Measurements from ENCODE around the gene VWDE. TPM values are rescaled to one million over a fixed set of nuclear protein-coding genes. Genes with fewer than 3 reads are reported as not detected.
A peak's percentile ranks its signal among the peaks of the same experiment; 100 is the strongest.

Gene VWDE
- total and polyA plus RNA-seq, 2 of the 13 experiments (the other 11 are each of a cell fraction or from before 2014, with no cell fraction given), result 0.12 to 0.27 TPM

GRCh38 chr7:12322284-12322902 is 81.3 kb downstream of the VWDE start:
- no peak for ATAC-seq
- ChIA-PET CTCF (ENCODE audit: low intra/inter-chr PET ratio, low total read pairs) (interaction anchor here (1.1 to 2.6 kb wide), 2 partner anchors 78 to 254 kb away, joined by 3 to 42 read pairs; no protein-coding TSS in a partner anchor), POLR2A (no interaction called here)
- in situ Hi-C loops (cut with HindIII; ENCODE audit: extremely low pct_ligation_motif_present, low pct_unique_long_range_greater_than_20kb) (loop anchor here (5.0 kb wide), 1 partner anchor 255 kb away; no protein-coding TSS in a partner anchor), intact Hi-C loops (cut with micrococcal nuclease; ENCODE audit: unreplicated experiment) (loop anchor here (1.0 to 5.0 kb wide), 4 partner anchors 78 to 895 kb away; no protein-coding TSS in a partner anchor)
- WGBS (ENCODE audit: low lambda C conversion rate), result 16% methylated on average over 5 of the region's 5 CpGs
- FAIRE-seq, result no peak
- Histone ChIP-seq H2AFZ (ENCODE audit: low read length) (no peak overlapping the region), H3K27me3 (ENCODE audit: control insufficient read depth in 1 of 2, insufficient read depth in 2 of 2, low read length in 2 of 2) (no peaks in the 10 kb centered on the region), H3K27ac (ENCODE audit: extremely low read length, insufficient read depth, low read length) (no peak overlapping the region), H3K4me2 (ENCODE audit: low read depth, low read length) (no peak overlapping the region), H3K36me3 (replicated peaks in 1 of 2; ENCODE audit: control insufficient read depth in 1 of 2, insufficient read depth in 2 of 2, low read length in 2 of 2) (no peaks in the 10 kb centered on the region), H3K9ac (ENCODE audit: insufficient read depth, low read depth, low read length) (no peak overlapping the region), H3K4me3 (replicated peaks in 1 of 3; ENCODE audit: insufficient read depth in 1 of 3, low read depth in 2 of 3, low read length in 3 of 3) (no peak overlapping the region), H3K79me2 (ENCODE audit: insufficient read depth, low read length) (no peaks in the 10 kb centered on the region), H3K9me3 (ENCODE audit: low read length) (no peaks in the 10 kb centered on the region), H3K4me1 (ENCODE audit: insufficient read depth, low read length) (no peaks in the 10 kb centered on the region), H4K20me1 (ENCODE audit: insufficient read depth, low read length) (no peaks in the 10 kb centered on the region)
- BruUV-seq (replicated peaks), result no TSS peak
- TF ChIP-seq KDM1A (CRISPR knock-in tag; IDR thresholded peaks at IDR 0.05) (no peak), ARID3A (IDR thresholded peaks at IDR 0.05; ENCODE audit: low read depth, low read length) (peak; percentile 16; the same call in 1 of the 2 replicates), CTCF (CRISPR knock-in tag; IDR thresholded peaks at IDR 0.05) (peak; percentile 57), STAG1 (CRISPR knock-in tag; IDR thresholded peaks at IDR 0.05) (peak; percentile 81), SMC3 (IDR thresholded peaks at IDR 0.05; ENCODE audit: low read length) (peak; percentile 76)
- peak; percentile 3 for DNase-seq (ENCODE audit: low spot score)

All from HepG2 (cell line).